Natural killer cell (primary cell): ENCODE measurements around the gene PCDH9. TPM values are rescaled to one million over a fixed set of nuclear protein-coding genes. Genes with fewer than 3 reads are reported as not detected.

Experiments used
- ATAC-seq, 3 donors: fragments of 150-1000 bp in 2 of 3; fragments of 200-7000 bp in 1 of 3; cut with Tn5 transposase; 1 replicate in 1 of 3; 2 replicates in 2 of 3; pipeline ENCODE4 v1.10.0; 2021; ENCODE audit warnings: mild to moderate bottlenecking in 2 of 3, moderate library complexity in 2 of 3
- DNase-seq, 2 donors: peaks; one replicate each; pipeline versions ENCODE4 v3.0.0 to v3.0.0-alpha.2; 2013 to 2021; ENCODE audit warnings: mixed read lengths in 1 of 2
- H3K27ac ChIP-seq: one replicate; pipeline ENCODE4 v1.5.1; 2013; ENCODE audit warnings: mild to moderate bottlenecking, low read length
- H3K27me3 ChIP-seq: one replicate; pipeline ENCODE4 v1.6.1; 2013; ENCODE audit warnings: low read length; ENCODE audit not compliant: control insufficient read depth, insufficient read depth
- H3K36me3 ChIP-seq: one replicate; pipeline ENCODE4 v1.6.1; 2013; ENCODE audit warnings: low read length; ENCODE audit not compliant: control insufficient read depth, insufficient read depth
- H3K4me1 ChIP-seq: one replicate; pipeline ENCODE4 v1.6.1; 2013; ENCODE audit warnings: low read length; ENCODE audit not compliant: control insufficient read depth, insufficient read depth
- H3K4me3 ChIP-seq: one replicate; pipeline ENCODE4 v1.5.1; 2013; ENCODE audit warnings: low read length
- H3K9me3 ChIP-seq: one replicate; pipeline ENCODE4 v1.6.1; 2013; ENCODE audit warnings: low read length; ENCODE audit not compliant: control insufficient read depth, insufficient read depth
- H3K27ac Mint-ChIP-seq, 2 donors: one replicate each; pipeline ENCODE4 v1.8.0; 2022; ENCODE audit warnings: mild to moderate bottlenecking in 2 of 2, mixed read lengths in 2 of 2, moderate library complexity in 1 of 2
- H3K27me3 Mint-ChIP-seq, 2 donors: one replicate each; pipeline ENCODE4 v1.8.0; 2022; ENCODE audit warnings: low read depth in 2 of 2, mixed read lengths in 2 of 2
- H3K36me3 Mint-ChIP-seq: one replicate; pipeline ENCODE4 v1.8.0; 2022; ENCODE audit warnings: mixed read lengths
- H3K4me1 Mint-ChIP-seq, 2 donors: one replicate each; pipeline ENCODE4 v1.8.0; 2022; ENCODE audit warnings: mixed read lengths in 2 of 2
- H3K4me3 Mint-ChIP-seq: one replicate; pipeline ENCODE4 v1.8.0; 2022; ENCODE audit warnings: mild to moderate bottlenecking, moderate library complexity, mixed read lengths
- H3K9me3 Mint-ChIP-seq, 2 donors: one replicate each; pipeline ENCODE4 v1.8.0; 2022; ENCODE audit warnings: mixed read lengths in 2 of 2
- WGBS: methylation state at CpG from one replicate; pipeline ENCODE4 v1.1.7; 2013; ENCODE audit warnings: missing lambda C conversion rate; ENCODE audit not compliant: insufficient coverage; 5-methylcytosine and 5-hydroxymethylcytosine counted together
- intact Hi-C: fragments of 100-400 bp; cut with micrococcal nuclease; formaldehyde crosslinking; loops from one replicate; pipeline ENCODE4 v1.14.2; 2022
- total RNA-seq, 4 donors: library from RNA; stranded (reverse); fragments of 120-200 nt in 1 of 4; gene quantifications; one replicate each; pipeline versions ENCODE4 v1.2.3 to v1.2.4, GENCODE V29; 2013 to 2022
- TF ChIP-seq, protein P1 (sequence below): fragments of 200-600 bp; IDR thresholded peaks from one replicate; pipeline ENCODE4 v1.8.0; 2022; ENCODE audit warnings: antibody characterized with exemption

The PCDH9 gene
- total RNA-seq, 3 donors from 2014 or later (not counting 1 experiment from before 2014, with no cell fraction given) = 0.43 to 1.5 (median 0.68) TPM

DNA sequence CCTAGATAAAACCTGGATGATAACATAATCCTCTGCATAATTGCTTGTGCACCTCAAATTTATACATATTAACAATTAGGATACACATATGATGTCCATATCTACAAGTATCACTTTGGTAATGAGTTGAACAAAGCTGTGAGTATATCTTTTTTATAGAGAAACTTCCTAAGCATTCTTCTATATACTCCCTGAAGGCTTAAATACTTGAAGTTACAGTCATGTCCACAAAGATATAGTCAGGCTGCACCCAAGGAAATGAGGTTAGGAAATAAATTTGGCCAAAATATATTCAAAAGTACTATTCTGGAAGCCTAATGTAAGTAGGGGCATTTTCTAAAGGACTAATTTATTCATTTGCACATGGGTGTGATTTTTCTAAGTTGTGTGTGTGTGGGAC is 761.5 kb downstream of the PCDH9 start:
- H3K36me3 Mint-ChIP-seq = no peaks in the 10 kb centered on the region

DNA sequence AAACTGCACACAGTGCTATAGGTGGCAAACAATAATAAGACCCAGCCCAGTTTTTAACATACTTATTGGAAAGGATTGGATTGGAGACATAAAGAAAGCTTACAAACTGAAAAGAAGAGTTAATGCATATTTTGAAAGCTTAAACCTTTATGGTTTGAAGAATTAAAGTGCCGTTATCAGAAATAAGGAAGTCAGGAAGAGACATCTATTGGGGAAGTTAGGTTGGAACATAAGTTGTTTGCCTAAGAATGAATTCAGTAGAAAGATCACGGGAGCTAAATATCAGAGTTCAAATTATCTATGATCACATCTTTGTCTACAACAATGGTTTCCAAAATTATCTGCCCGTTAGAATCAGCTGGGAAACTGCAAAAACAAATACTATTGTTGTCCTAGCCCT is 767.9 kb downstream of the PCDH9 start:
- ATAC-seq (no peak), DNase-seq (no peak)
- Mint-ChIP-seq H3K27ac (no peak overlapping the region), H3K4me3 (no peak overlapping the region), H3K36me3 (no peaks in the 10 kb centered on the region), H3K27me3 (no peaks in the 10 kb centered on the region), H3K9me3 (peaks cover 0 to 6% of the 10 kb centered on the region in 2 donors), H3K4me1 (no peaks in the 10 kb centered on the region)
- 27% methylated on average over 2 of the region's 3 CpGs for WGBS
- no peaks in the 10 kb centered on the region for H3K36me3 ChIP-seq
- TF ChIP-seq, protein P1, sequence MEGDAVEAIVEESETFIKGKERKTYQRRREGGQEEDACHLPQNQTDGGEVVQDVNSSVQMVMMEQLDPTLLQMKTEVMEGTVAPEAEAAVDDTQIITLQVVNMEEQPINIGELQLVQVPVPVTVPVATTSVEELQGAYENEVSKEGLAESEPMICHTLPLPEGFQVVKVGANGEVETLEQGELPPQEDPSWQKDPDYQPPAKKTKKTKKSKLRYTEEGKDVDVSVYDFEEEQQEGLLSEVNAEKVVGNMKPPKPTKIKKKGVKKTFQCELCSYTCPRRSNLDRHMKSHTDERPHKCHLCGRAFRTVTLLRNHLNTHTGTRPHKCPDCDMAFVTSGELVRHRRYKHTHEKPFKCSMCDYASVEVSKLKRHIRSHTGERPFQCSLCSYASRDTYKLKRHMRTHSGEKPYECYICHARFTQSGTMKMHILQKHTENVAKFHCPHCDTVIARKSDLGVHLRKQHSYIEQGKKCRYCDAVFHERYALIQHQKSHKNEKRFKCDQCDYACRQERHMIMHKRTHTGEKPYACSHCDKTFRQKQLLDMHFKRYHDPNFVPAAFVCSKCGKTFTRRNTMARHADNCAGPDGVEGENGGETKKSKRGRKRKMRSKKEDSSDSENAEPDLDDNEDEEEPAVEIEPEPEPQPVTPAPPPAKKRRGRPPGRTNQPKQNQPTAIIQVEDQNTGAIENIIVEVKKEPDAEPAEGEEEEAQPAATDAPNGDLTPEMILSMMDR = no peak
- no peaks in the 10 kb centered on the region for H3K4me1 ChIP-seq
- H3K9me3 ChIP-seq = no peaks in the 10 kb centered on the region
- no peak overlapping the region for H3K27ac ChIP-seq
- H3K27me3 ChIP-seq = no peaks in the 10 kb centered on the region
- no peak overlapping the region for H3K4me3 ChIP-seq
- intact Hi-C loops = no loop called here

More for the DNA sequence above, 761.5 kb downstream of the PCDH9 start:
- DNase-seq = no peak
- Histone ChIP-seq H3K27me3 (no peaks in the 10 kb centered on the region), H3K4me1 (no peaks in the 10 kb centered on the region), H3K36me3 (no peaks in the 10 kb centered on the region), H3K9me3 (no peaks in the 10 kb centered on the region), H3K4me3 (no peak overlapping the region), H3K27ac (no peak overlapping the region)
- Mint-ChIP-seq H3K4me1 (no peaks in the 10 kb centered on the region), H3K27me3 (no peaks in the 10 kb centered on the region), H3K4me3 (no peak overlapping the region), H3K27ac (no peak overlapping the region), H3K9me3 (peaks cover 0 to 4% of the 10 kb centered on the region in 2 donors)
- TF ChIP-seq, protein P1 = no peak
- ATAC-seq = no peak
- intact Hi-C loops = no loop called here

DNA sequence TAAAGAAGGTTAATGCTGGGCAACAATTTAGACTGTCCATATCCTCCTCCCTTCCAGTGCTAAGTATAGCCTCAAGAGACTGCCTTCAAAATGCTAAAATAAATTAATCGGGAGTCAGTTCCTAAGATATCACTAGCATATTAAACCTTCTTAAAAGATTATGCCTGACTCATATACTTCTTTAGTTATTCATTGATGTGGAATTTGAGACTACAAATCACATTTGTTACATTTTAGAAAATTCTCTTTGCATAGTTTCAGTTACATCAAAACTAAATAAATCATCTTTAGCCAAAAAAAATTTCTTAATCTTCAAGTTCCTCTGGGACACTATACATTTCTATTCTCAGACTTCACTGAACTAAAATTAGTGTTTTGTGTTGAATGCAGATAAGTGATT is 769.1 kb downstream of the PCDH9 start:
- H3K36me3 ChIP-seq = no peaks in the 10 kb centered on the region
- 100% methylated on average over 1 of the region's 1 CpG for WGBS
- H3K4me3 Mint-ChIP-seq = no peak overlapping the region
- DNase-seq (no peak), ATAC-seq (no peak)
- no peak overlapping the region for H3K27ac ChIP-seq
- no peaks in the 10 kb centered on the region for H3K27me3 ChIP-seq
- peaks cover 0 to 5% of the 10 kb centered on the region in 2 donors for H3K9me3 Mint-ChIP-seq
- H3K36me3 Mint-ChIP-seq = no peaks in the 10 kb centered on the region
- no peaks in the 10 kb centered on the region for H3K4me1 Mint-ChIP-seq
- H3K27me3 Mint-ChIP-seq = no peaks in the 10 kb centered on the region
- H3K4me3 ChIP-seq = no peak overlapping the region
- no peaks in the 10 kb centered on the region for H3K4me1 ChIP-seq
- intact Hi-C loops = no loop called here
- H3K9me3 ChIP-seq = no peaks in the 10 kb centered on the region
- no peak overlapping the region for H3K27ac Mint-ChIP-seq
- TF ChIP-seq, protein P1 = no peak

DNA sequence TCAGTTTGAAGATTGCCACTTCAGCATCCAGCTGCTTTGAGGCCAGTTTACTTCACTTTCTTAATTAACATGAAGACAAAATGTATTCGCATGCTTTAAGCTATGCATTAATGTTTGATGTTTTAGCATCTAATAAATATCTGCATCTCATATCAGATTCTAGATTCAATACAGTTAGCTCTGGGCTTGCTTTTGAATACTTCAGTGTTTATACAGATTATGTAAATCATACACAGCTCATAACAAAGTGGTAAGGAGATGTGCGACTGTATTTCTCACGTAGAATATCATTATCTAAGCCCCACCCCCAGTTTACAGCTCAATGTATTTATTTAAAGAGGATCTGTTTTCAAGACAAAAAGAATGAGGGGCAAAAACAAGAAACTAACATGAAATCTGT is 770.5 kb downstream of the PCDH9 start:
- Mint-ChIP-seq H3K36me3 (no peaks in the 10 kb centered on the region), H3K9me3 (peaks cover 0 to 5% of the 10 kb centered on the region in 2 donors), H3K27ac (no peak overlapping the region), H3K4me3 (no peak overlapping the region), H3K27me3 (no peaks in the 10 kb centered on the region), H3K4me1 (no peaks in the 10 kb centered on the region)
- H3K36me3 ChIP-seq = no peaks in the 10 kb centered on the region
- DNase-seq (no peak), ATAC-seq (no peak)
- TF ChIP-seq, protein P1 = no peak
- WGBS = no CpG with 5 or more reads among the region's 3 CpGs
- intact Hi-C loops = no loop called here
- no peak overlapping the region for H3K27ac ChIP-seq
- H3K4me1 ChIP-seq = no peaks in the 10 kb centered on the region
- H3K4me3 ChIP-seq = no peak overlapping the region
- no peaks in the 10 kb centered on the region for H3K27me3 ChIP-seq
- no peaks in the 10 kb centered on the region for H3K9me3 ChIP-seq
